ENCODE results near the gene EPB42. TPM values are rescaled to one million over a fixed set of nuclear protein-coding genes. Genes with fewer than 3 reads are reported as not detected.

The EPB42 gene
- total and polyA plus RNA-seq, 2 experiments from 2014 or later = not detected

DNA sequence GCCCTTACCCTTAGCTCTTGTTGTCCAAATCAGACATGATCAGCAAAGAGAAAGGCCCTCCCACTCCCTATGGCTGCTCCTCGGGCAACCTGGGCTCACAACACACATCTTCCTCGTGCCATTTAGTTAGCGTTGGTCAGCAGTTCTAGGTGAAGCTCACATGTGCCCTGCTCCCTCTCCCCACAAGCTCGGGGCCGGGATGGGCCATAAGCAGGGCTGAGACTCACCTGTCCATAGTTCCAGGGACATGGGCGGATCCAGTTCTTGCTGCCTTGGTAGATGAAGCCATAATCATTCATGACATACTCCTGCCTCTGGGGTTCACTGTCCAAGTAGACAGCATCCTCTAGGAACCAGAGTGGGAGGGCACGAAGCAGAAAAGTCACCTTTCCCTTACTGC is 35.5 kb upstream of the EPB42 start:
- Histone ChIP-seq H3K79me2 (replicated peaks; ENCODE audit: insufficient read depth) (no peaks in the 10 kb centered on the region), H3K27me3 (ENCODE audit: insufficient read depth) (no peaks in the 10 kb centered on the region), H2AFZ (no peak overlapping the region), H3K36me3 (ENCODE audit: insufficient read depth) (no peaks in the 10 kb centered on the region), H3F3A (replicated peaks; ENCODE audit: low read depth) (no peaks in the 10 kb centered on the region), H3K4me3 (no peak overlapping the region), H3K9me2 (ENCODE audit: insufficient read depth) (no peaks in the 10 kb centered on the region), H4K20me1 (replicated peaks; ENCODE audit: insufficient read depth) (no peaks in the 10 kb centered on the region), H3K4me1 (ENCODE audit: insufficient read depth) (no peaks in the 10 kb centered on the region), H3K27ac (ENCODE audit: low read depth) (no peak overlapping the region), H3K4me2 (no peak overlapping the region)
- DNase-seq (ENCODE audit: low spot score) (no peak), ATAC-seq (no peak)
- TF ChIP-seq, protein P1, sequence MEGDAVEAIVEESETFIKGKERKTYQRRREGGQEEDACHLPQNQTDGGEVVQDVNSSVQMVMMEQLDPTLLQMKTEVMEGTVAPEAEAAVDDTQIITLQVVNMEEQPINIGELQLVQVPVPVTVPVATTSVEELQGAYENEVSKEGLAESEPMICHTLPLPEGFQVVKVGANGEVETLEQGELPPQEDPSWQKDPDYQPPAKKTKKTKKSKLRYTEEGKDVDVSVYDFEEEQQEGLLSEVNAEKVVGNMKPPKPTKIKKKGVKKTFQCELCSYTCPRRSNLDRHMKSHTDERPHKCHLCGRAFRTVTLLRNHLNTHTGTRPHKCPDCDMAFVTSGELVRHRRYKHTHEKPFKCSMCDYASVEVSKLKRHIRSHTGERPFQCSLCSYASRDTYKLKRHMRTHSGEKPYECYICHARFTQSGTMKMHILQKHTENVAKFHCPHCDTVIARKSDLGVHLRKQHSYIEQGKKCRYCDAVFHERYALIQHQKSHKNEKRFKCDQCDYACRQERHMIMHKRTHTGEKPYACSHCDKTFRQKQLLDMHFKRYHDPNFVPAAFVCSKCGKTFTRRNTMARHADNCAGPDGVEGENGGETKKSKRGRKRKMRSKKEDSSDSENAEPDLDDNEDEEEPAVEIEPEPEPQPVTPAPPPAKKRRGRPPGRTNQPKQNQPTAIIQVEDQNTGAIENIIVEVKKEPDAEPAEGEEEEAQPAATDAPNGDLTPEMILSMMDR (conservative IDR thresholded peaks at IDR 0.05; ENCODE audit: low read depth in 2 of 2) = no peak
- Mint-ChIP-seq H3K27me3 (ENCODE audit: insufficient read depth, low read depth, poor library complexity) (peaks cover 5% of the 10 kb centered on the region), H3K36me3 (ENCODE audit: low read depth) (no peaks in the 10 kb centered on the region), H3K27ac (no peak overlapping the region), H3K4me1 (0 out of 3 replicates have a peak, but pooled peaks cover 2% of the 10 kb centered on the region), H3K9me3 (no peaks in the 10 kb centered on the region), H3K4me3 (no peak overlapping the region)

- Histone ChIP-seq H3K27ac (ENCODE audit: low read depth) (no peak overlapping the region), H3K4me2 (no peak overlapping the region), H2AFZ (no peak overlapping the region), H4K20me1 (replicated peaks; ENCODE audit: insufficient read depth) (no peaks in the 10 kb centered on the region), H3K4me3 (no peak overlapping the region), H3K27me3 (ENCODE audit: insufficient read depth) (no peaks in the 10 kb centered on the region), H3K36me3 (ENCODE audit: insufficient read depth) (no peaks in the 10 kb centered on the region), H3K4me1 (ENCODE audit: insufficient read depth) (no peaks in the 10 kb centered on the region), H3K9me2 (ENCODE audit: insufficient read depth) (no peaks in the 10 kb centered on the region), H3F3A (replicated peaks; ENCODE audit: low read depth) (no peaks in the 10 kb centered on the region), H3K79me2 (replicated peaks; ENCODE audit: insufficient read depth) (no peaks in the 10 kb centered on the region)
- ATAC-seq = no peak
- H3K9me3 Mint-ChIP-seq = no peaks in the 10 kb centered on the region
- no peak for TF ChIP-seq STAT1 (IDR thresholded peaks at IDR 0.05; ENCODE audit: unreplicated experiment)
- no peak for TF ChIP-seq JUNB (IDR thresholded peaks at IDR 0.05; ENCODE audit: unreplicated experiment)
- TF ChIP-seq, protein P2, sequence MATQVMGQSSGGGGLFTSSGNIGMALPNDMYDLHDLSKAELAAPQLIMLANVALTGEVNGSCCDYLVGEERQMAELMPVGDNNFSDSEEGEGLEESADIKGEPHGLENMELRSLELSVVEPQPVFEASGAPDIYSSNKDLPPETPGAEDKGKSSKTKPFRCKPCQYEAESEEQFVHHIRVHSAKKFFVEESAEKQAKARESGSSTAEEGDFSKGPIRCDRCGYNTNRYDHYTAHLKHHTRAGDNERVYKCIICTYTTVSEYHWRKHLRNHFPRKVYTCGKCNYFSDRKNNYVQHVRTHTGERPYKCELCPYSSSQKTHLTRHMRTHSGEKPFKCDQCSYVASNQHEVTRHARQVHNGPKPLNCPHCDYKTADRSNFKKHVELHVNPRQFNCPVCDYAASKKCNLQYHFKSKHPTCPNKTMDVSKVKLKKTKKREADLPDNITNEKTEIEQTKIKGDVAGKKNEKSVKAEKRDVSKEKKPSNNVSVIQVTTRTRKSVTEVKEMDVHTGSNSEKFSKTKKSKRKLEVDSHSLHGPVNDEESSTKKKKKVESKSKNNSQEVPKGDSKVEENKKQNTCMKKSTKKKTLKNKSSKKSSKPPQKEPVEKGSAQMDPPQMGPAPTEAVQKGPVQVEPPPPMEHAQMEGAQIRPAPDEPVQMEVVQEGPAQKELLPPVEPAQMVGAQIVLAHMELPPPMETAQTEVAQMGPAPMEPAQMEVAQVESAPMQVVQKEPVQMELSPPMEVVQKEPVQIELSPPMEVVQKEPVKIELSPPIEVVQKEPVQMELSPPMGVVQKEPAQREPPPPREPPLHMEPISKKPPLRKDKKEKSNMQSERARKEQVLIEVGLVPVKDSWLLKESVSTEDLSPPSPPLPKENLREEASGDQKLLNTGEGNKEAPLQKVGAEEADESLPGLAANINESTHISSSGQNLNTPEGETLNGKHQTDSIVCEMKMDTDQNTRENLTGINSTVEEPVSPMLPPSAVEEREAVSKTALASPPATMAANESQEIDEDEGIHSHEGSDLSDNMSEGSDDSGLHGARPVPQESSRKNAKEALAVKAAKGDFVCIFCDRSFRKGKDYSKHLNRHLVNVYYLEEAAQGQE (IDR thresholded peaks at IDR 0.05; ENCODE audit: unreplicated experiment) = no peak
- no peak for TF ChIP-seq ZNF462 (CRISPR knock-in tag; IDR thresholded peaks at IDR 0.05)
- H3K4me1 Mint-ChIP-seq = 0 out of 3 replicates have a peak, but pooled peaks cover 2% of the 10 kb centered on the region
- no peak overlapping the region for H3K4me3 Mint-ChIP-seq
- no peak for DNase-seq (ENCODE audit: low spot score)
- no peak overlapping the region for H3K27ac Mint-ChIP-seq
- peaks cover 5% of the 10 kb centered on the region for H3K27me3 Mint-ChIP-seq (ENCODE audit: insufficient read depth, low read depth, poor library complexity)
- no peaks in the 10 kb centered on the region for H3K36me3 Mint-ChIP-seq (ENCODE audit: low read depth)
Measured at GRCh38 chr15:43255376-43255775, 34.6 kb upstream of the EPB42 start.
